H9 (cell line): Measurements from ENCODE around the gene DCHS2. TPM values are rescaled to one million over a fixed set of nuclear protein-coding genes. Genes with fewer than 3 reads are reported as not detected.

Source experiments
- DNase-seq: peaks from one replicate; pipeline ENCODE4 v3.0.0-alpha.2; 2017
- H2AFZ ChIP-seq: one replicate; pipeline ENCODE4 v1.6.1; 2013; ENCODE audit warnings: mild to moderate bottlenecking, low read length, control low read depth, moderate library complexity
- H2AK5ac ChIP-seq: 2 replicates; pipeline ENCODE4 v1.6.1; 2013; ENCODE audit warnings: low read length, control low read depth, mixed read lengths; ENCODE audit not compliant: insufficient read length
- H2BK120ac ChIP-seq: one replicate; pipeline ENCODE4 v1.6.1; 2013; ENCODE audit warnings: low read depth, mild to moderate bottlenecking, low read length, control low read depth, inconsistent platforms; ENCODE audit not compliant: poor library complexity, severe bottlenecking
- H2BK12ac ChIP-seq: 2 replicates; pipeline ENCODE4 v1.6.1; 2013; ENCODE audit warnings: low read length, control low read depth, mixed read lengths, low read depth; ENCODE audit not compliant: insufficient read length
- H2BK15ac ChIP-seq: 2 replicates; pipeline ENCODE4 v1.6.1; 2013; ENCODE audit warnings: low read depth, low read length, control low read depth
- H2BK20ac ChIP-seq: one replicate; pipeline ENCODE4 v1.6.1; 2013; ENCODE audit warnings: low read depth, mild to moderate bottlenecking, low read length, control low read depth, inconsistent platforms; ENCODE audit not compliant: poor library complexity, severe bottlenecking
- H2BK5ac ChIP-seq: 2 replicates; pipeline ENCODE4 v1.6.1; 2013; ENCODE audit warnings: low read length, control low read depth, mixed read lengths; ENCODE audit not compliant: insufficient read length
- H3K14ac ChIP-seq: 2 replicates; pipeline ENCODE4 v1.6.1; 2013; ENCODE audit warnings: low read length, control low read depth; ENCODE audit not compliant: insufficient read depth
- H3K18ac ChIP-seq: 2 replicates; pipeline ENCODE4 v1.6.1; 2013; ENCODE audit warnings: low read depth, mild to moderate bottlenecking, mixed read lengths, low read length, control low read depth; ENCODE audit not compliant: insufficient read length
- H3K23ac ChIP-seq: 2 replicates; pipeline ENCODE4 v1.6.1; 2013; ENCODE audit warnings: low read length, control low read depth, mixed read lengths, low read depth; ENCODE audit not compliant: insufficient read length
- H3K23me2 ChIP-seq: 2 replicates; pipeline ENCODE4 v1.6.1; 2013; ENCODE audit warnings: low read depth, mild to moderate bottlenecking, mixed read lengths, low read length, control low read depth; ENCODE audit not compliant: insufficient read length, poor library complexity, severe bottlenecking
- H3K27ac ChIP-seq: 2 replicates; pipeline ENCODE4 v1.5.1; 2013; ENCODE audit warnings: low read length, control low read depth, mixed read lengths, low read depth; ENCODE audit not compliant: insufficient read length
- H3K27me3 ChIP-seq: 2 replicates; pipeline ENCODE4 v1.6.1; 2013; ENCODE audit warnings: low read length, control low read depth, inconsistent platforms; ENCODE audit not compliant: insufficient read depth
- H3K4ac ChIP-seq: 2 replicates; pipeline ENCODE4 v1.6.1; 2013; ENCODE audit warnings: low read depth, mild to moderate bottlenecking, control low read depth, inconsistent platforms, low read length, moderate library complexity
- H3K4me1 ChIP-seq: 2 replicates; pipeline ENCODE4 v1.6.1; 2013; ENCODE audit warnings: low read length, control low read depth, inconsistent platforms; ENCODE audit not compliant: insufficient read depth
- H3K4me2 ChIP-seq: 2 replicates; pipeline ENCODE4 v1.6.1; 2013; ENCODE audit warnings: low read length, control low read depth, mixed read lengths; ENCODE audit not compliant: insufficient read length, insufficient read depth
- H3K56ac ChIP-seq: 2 replicates; pipeline ENCODE4 v1.6.1; 2013; ENCODE audit warnings: low read depth, mild to moderate bottlenecking, mixed read lengths, low read length, control low read depth; ENCODE audit not compliant: insufficient read length
- H3K79me1 ChIP-seq: 2 replicates; pipeline ENCODE4 v1.6.1; 2013; ENCODE audit warnings: low read depth, mild to moderate bottlenecking, moderate library complexity, low read length, control low read depth, inconsistent platforms; ENCODE audit not compliant: insufficient read depth, poor library complexity, severe bottlenecking
- H3K79me2 ChIP-seq: 2 replicates; pipeline ENCODE4 v1.6.1; 2013; ENCODE audit warnings: low read length, control low read depth, inconsistent platforms; ENCODE audit not compliant: insufficient read depth
- H3K9ac ChIP-seq: 2 replicates; pipeline ENCODE4 v1.6.1; 2013; ENCODE audit warnings: low read length, control low read depth, mixed read lengths; ENCODE audit not compliant: insufficient read length; ENCODE audit errors: extremely low read depth
- H3K9me3 ChIP-seq: one replicate; pipeline ENCODE4 v1.6.1; 2013; ENCODE audit warnings: low read depth, low read length, inconsistent platforms; ENCODE audit not compliant: control insufficient read depth
- H3T11ph ChIP-seq: one replicate; pipeline ENCODE4 v1.6.1; 2013; ENCODE audit warnings: mild to moderate bottlenecking, low read length, control low read depth, inconsistent platforms
- H4K20me1 ChIP-seq: one replicate; pipeline ENCODE4 v1.6.1; 2013; ENCODE audit not compliant: control insufficient read depth, insufficient read length, insufficient read depth
- H4K5ac ChIP-seq: 2 replicates; pipeline ENCODE4 v1.6.1; 2013; ENCODE audit warnings: low read depth, mild to moderate bottlenecking, mixed read lengths, low read length, control low read depth; ENCODE audit not compliant: insufficient read length
- H4K8ac ChIP-seq: replicated peaks from 2 replicates; pipeline ENCODE4 v1.6.1; 2013; ENCODE audit warnings: low read length, control low read depth, mixed read lengths, low read depth; ENCODE audit not compliant: insufficient read length
- H4K91ac ChIP-seq: 2 replicates; pipeline ENCODE4 v1.6.1; 2013; ENCODE audit warnings: low read depth, mild to moderate bottlenecking, moderate library complexity, mixed read lengths, low read length, control low read depth; ENCODE audit not compliant: insufficient read length
- H3K27ac Mint-ChIP-seq, 3 experiments: 2 replicates in 2 of 3; 3 replicates in 1 of 3; pipeline ENCODE4 v1.8.0; 2020 to 2021; ENCODE audit warnings: mixed read lengths in 3 of 3, mild to moderate bottlenecking in 1 of 3, moderate library complexity in 1 of 3
- H3K27me3 Mint-ChIP-seq: 2 replicates; pipeline ENCODE4 v1.8.0; 2021; ENCODE audit warnings: low read depth, mild to moderate bottlenecking, moderate library complexity, mixed read lengths
- H3K36me3 Mint-ChIP-seq, 3 experiments: 2 replicates in 2 of 3; 3 replicates in 1 of 3; pipeline ENCODE4 v1.8.0; 2020 to 2021; ENCODE audit warnings: low read depth in 3 of 3, mixed read lengths in 3 of 3; ENCODE audit not compliant: insufficient read depth in 1 of 3
- H3K4me1 Mint-ChIP-seq, 2 experiments: 2 replicates each; pipeline ENCODE4 v1.8.0; 2020; ENCODE audit warnings: mixed read lengths in 2 of 2
- H3K4me3 Mint-ChIP-seq, 2 experiments: 2 replicates in 1 of 2; 3 replicates in 1 of 2; pipeline ENCODE4 v1.8.0; 2020 to 2021; ENCODE audit warnings: mild to moderate bottlenecking in 2 of 2, mixed read lengths in 2 of 2, moderate library complexity in 1 of 2
- H3K9me3 Mint-ChIP-seq, 2 experiments: 2 replicates in 1 of 2; 3 replicates in 1 of 2; pipeline ENCODE4 v1.8.0; 2020; ENCODE audit warnings: mild to moderate bottlenecking in 2 of 2, mixed read lengths in 2 of 2, moderate library complexity in 1 of 2
- CTCF ChIP-seq: fragments of 200-600 bp; sonication (generic); conservative IDR thresholded peaks from 3 replicates; pipeline ENCODE4 v1.8.0; 2021; ENCODE audit warnings: antibody characterized with exemption, mild to moderate bottlenecking
- WGBS: extraction: QIAGEN DNeasy Blood & Tissue Kit; methylation state at CpG from one replicate; pipeline ENCODE4 v1.1.7; 2013; ENCODE audit warnings: missing lambda C conversion rate, low lambda C conversion rate, mixed read lengths; ENCODE audit not compliant: insufficient read length; ENCODE audit errors: extremely low coverage; 5-methylcytosine and 5-hydroxymethylcytosine counted together
- total RNA-seq: library from RNA; stranded (reverse); gene quantifications from 2 replicates; pipeline ENCODE4 v1.2.1, GENCODE V29; 2021

Gene DCHS2
- total RNA-seq, 1 experiment from 2014 or later: 0.57 TPM

GRCh38 chr4:154366956-154367355 is 124.6 kb downstream of the DCHS2 start:
- Histone ChIP-seq H2AK5ac (no peak overlapping the region), H4K20me1 (no peaks in the 10 kb centered on the region), H2BK20ac (no peak overlapping the region), H3K4me1 (no peaks in the 10 kb centered on the region; the same call in 1 of the 2 replicates), H3K23ac (no peak overlapping the region), H3K4ac (no peak overlapping the region), H2BK12ac (no peak overlapping the region), H3K27me3 (no peaks in the 10 kb centered on the region), H2AFZ (no peak overlapping the region), H3K18ac (no peak overlapping the region), H3T11ph (no peak overlapping the region), H3K56ac (no peak overlapping the region), H2BK120ac (no peak overlapping the region), H2BK15ac (no peak overlapping the region), H3K9me3 (no peaks in the 10 kb centered on the region), H2BK5ac (no peak overlapping the region), H3K79me2 (no peaks in the 10 kb centered on the region), H3K14ac (no peak overlapping the region; the same call in 1 of the 2 replicates), H4K5ac (no peak overlapping the region), H3K23me2 (no peaks in the 10 kb centered on the region), H3K79me1 (no peaks in the 10 kb centered on the region), H3K27ac (no peak overlapping the region), H3K9ac (no peak overlapping the region), H4K91ac (no peak overlapping the region), H4K8ac (no peak overlapping the region), H3K4me2 (no peak overlapping the region)
- Mint-ChIP-seq H3K4me3 (no peak overlapping the region), H3K36me3 (no peaks in the 10 kb centered on the region), H3K4me1 (peaks cover 4 to 14% of the 10 kb centered on the region in 2 experiments), H3K27ac (peak overlapping the region; percentile 7 to 38 (median 16); a peak in 3 of 7 replicates), H3K9me3 (no peaks in the 10 kb centered on the region), H3K27me3 (peaks cover 3% of the 10 kb centered on the region)
- no CpG with 5 or more reads among the region's 4 CpGs for WGBS
- no peak for TF ChIP-seq CTCF
- DNase-seq: peak; percentile 41
